Epithelial cell of esophagus (primary cell): Measurements from ENCODE around the gene CAMK1D.

Source experiments
- DNase-seq: peaks from one replicate; pipeline ENCODE4 v3.0.0; 2010; ENCODE audit warnings: low read depth
- H3K4me3 ChIP-seq: 2 replicates; pipeline ENCODE4 v1.5.1; 2011; ENCODE audit warnings: mild to moderate bottlenecking, low read length, control low read depth
- CTCF ChIP-seq: IDR thresholded peaks from 2 replicates; pipeline ENCODE4 v1.5.1; 2011; ENCODE audit warnings: low read depth, mild to moderate bottlenecking, low read length, control low read depth, inconsistent platforms; ENCODE audit not compliant: insufficient read depth; ENCODE audit errors: missing control alignments

Gene CAMK1D

GRCh38 chr10:12594448-12594944, 245.1 kb downstream of the CAMK1D start:
- DNase-seq: no peak
- no peak overlapping the region for H3K4me3 ChIP-seq
- TF ChIP-seq CTCF: no peak

- no peak for TF ChIP-seq CTCF
- no peak for DNase-seq
- no peak overlapping the region for H3K4me3 ChIP-seq
These were observed 246.7 kb downstream of the CAMK1D start for GRCh38 chr10:12595936-12596576.

GRCh38 chr10:12597176-12597575, 247.8 kb downstream of the CAMK1D start:
- no peak overlapping the region for H3K4me3 ChIP-seq
- no peak for DNase-seq
- TF ChIP-seq CTCF: no peak

- no peak for DNase-seq
- no peak for TF ChIP-seq CTCF
- H3K4me3 ChIP-seq: no peak overlapping the region
These were observed 248.7 kb downstream of the CAMK1D start for GRCh38 chr10:12597788-12598765.

- H3K4me3 ChIP-seq: no peak overlapping the region
- TF ChIP-seq CTCF: no peak
- no peak for DNase-seq
These were observed 251.3 kb downstream of the CAMK1D start for GRCh38 chr10:12600652-12601051.

- TF ChIP-seq CTCF: no peak
- DNase-seq: no peak
- no peak overlapping the region for H3K4me3 ChIP-seq
These were observed 253.2 kb downstream of the CAMK1D start for GRCh38 chr10:12602521-12602920.
